HG03354 (cell line): ENCODE results near the gene RAMP2.
"Not testable (repeated sequence)": the region's sequence is repeated elsewhere in the genome, so short reads cannot be mapped to it uniquely, and the experiment has no call there.

ENCODE experiments used
- ATAC-seq: cut with Tn5 transposase; IDR thresholded peaks from one replicate; pipeline ENCODE4 v1.9.1; 2021; ENCODE audit warnings: mild to moderate bottlenecking; ENCODE audit not compliant: unreplicated experiment, poor library complexity, severe bottlenecking

RAMP2 gene

DNA sequence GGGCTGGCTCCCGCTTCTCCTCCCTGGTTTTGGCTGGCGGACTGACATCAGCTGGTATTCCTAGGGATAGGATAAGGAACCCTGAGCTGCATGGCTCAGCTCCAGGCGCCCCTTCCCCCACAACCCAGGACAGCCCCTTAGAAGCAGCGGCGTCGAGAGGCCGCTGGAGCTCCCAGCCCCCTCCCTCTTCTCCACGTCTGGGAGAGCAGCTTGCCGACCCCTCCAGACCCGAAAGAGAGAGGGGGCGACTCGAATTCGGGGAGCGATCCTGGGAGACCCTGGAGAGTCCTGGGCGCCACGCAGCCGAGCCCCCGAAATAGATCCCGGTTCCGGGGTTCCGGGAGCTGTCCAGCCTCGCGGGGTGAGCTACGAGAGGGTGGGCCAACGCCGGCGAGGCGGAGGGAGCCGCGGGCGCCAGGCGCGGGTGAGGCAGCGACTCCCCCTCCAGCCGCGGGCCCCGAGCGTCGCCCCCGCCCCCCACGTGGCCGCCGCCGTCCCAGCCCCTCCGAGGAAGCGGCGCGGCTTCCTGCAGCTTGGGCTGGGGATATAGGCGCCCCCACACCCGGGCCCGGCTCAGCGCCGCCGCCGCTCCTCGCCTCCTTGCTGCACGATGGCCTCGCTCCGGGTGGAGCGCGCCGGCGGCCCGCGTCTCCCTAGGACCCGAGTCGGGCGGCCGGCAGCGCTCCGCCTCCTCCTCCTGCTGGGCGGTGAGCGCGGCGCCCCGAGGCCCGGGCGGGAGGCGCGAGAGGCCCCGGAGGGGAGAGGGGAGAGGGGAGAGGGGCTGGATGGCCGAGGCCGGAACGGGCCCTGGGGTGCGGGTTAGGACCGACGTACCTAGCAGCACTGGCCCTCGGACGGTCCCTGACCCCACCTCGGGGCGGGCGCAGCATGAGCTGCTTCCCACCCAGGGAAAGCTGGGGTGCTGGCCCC lies at the start of gene RAMP2:
Gene RAMP2, plus strand, starts transcription at position 576 of the 930 bp plus-strand sequence. Its CDS starts 35 bp downstream, at position 611.
- no peak for ATAC-seq

DNA sequence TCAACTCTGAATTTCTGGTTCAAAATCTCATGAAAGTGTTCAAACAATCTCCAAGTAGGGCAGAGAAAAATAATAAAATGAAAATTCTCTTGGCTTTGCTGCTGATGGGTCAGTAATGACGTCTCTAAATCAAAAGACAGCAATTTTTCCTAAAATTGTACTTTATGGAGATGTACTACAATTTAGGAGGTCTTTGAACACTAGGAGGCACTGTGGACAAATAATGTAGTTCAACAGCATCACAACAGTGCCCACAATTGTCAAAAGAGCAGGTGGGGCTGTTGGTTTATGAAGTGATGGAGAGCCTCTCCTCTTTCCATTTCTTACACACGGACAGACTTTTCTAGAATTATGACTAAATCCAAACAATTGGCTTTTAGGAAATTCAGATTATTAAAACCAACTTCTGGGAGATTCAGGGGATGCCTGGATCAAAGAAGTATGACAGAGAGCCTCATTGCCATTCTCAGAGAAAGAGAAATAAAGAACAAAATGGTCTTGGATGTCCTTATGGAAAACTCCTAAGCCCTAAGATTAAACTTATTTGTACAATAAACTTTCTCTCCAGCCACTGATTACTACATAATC lies 39.9 kb upstream of the RAMP2 start:
- no peak for ATAC-seq

DNA sequence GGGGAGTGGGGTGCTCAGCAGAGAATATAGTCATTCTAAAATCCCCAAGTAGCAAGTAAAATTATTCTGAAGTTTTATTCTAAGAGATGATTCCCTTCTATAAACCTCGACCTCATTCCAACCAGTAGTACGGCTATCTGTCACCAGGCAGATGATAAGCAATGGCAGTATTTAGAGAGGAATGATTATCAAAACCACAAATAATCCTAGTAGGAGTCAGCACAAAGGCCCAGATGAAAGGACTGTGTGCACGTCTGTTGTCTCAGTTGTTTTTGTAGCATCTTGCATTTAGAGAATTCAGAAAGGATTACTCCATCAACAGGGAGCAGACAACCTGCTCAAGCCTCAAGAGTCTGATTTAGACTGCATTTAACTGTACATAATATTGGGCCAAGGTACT lies 37.4 kb upstream of the RAMP2 start:
- no peak for ATAC-seq

DNA sequence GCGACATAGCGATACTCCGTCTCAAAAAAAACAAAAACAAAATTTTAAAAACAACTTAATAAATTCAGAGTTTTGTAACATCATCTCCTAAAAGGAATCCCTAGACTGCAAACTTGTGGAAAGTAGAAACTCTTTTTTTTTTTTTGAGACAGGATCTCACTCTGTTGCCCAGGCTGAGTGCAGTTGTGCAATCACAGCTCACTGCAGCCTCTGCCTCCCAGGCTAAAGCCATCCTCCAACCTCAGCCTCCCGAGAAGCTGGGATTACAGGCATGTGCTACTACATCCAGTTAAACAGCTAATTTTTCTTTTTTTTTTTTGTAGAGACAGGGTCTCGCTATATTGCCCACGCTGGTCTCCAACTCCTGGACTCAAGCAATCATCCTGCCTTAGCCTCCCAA lies 35.9 kb upstream of the RAMP2 start:
- ATAC-seq = no peak

GRCh38 chr17:42740699-42741098 lies 20.3 kb upstream of the RAMP2 start:
- ATAC-seq = no peak

GRCh38 chr17:42742916-42743315 lies 18.1 kb upstream of the RAMP2 start:
- not testable (repeated sequence) for ATAC-seq

DNA sequence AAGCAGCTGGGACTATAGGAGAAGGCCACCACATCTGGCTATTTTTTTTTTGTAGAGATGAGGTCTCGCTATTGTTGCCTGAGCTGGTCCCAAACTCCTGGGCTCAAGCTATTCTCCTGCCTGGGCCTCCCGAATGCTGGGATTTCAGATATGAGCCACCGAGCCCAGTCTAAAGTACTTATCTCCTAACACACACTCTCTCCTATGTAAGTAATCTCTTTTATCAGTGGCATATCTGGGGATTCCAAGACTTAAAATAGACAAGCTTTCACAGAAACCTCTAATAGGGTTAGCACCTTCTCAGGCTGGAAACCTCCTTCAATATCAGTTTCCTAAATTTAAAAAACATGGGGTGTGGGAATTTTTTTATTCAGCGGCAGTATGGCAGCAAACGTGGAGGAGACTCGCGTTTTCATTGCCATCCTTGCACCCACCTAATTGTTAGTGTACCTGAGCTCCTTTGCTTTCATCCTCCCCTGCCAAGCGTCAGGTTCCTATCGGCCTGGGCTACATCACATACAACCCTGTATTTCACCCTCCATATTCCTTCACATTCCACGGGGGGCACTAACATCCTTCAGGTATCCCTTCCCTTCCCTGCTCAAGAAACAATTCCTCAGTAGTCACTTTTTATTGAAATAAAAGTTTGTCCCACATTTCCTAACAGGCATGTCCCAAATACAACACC lies 17.3 kb upstream of the RAMP2 start:
- no peak for ATAC-seq

- peak; percentile 55 for ATAC-seq
Observed at GRCh38 chr17:42744283-42744805, 16.7 kb upstream of the RAMP2 start.

GRCh38 chr17:42744806-42745617 lies 16.0 kb upstream of the RAMP2 start, which contains the start of gene EZH1:
EZH1 (minus strand) TSS chr17:42745040; CDS start chr17:42728941, 16,099 bp downstream.
- peak; percentile 85 for ATAC-seq

GRCh38 chr17:42748202-42748907 lies 12.7 kb upstream of the RAMP2 start:
- ATAC-seq = no peak

DNA sequence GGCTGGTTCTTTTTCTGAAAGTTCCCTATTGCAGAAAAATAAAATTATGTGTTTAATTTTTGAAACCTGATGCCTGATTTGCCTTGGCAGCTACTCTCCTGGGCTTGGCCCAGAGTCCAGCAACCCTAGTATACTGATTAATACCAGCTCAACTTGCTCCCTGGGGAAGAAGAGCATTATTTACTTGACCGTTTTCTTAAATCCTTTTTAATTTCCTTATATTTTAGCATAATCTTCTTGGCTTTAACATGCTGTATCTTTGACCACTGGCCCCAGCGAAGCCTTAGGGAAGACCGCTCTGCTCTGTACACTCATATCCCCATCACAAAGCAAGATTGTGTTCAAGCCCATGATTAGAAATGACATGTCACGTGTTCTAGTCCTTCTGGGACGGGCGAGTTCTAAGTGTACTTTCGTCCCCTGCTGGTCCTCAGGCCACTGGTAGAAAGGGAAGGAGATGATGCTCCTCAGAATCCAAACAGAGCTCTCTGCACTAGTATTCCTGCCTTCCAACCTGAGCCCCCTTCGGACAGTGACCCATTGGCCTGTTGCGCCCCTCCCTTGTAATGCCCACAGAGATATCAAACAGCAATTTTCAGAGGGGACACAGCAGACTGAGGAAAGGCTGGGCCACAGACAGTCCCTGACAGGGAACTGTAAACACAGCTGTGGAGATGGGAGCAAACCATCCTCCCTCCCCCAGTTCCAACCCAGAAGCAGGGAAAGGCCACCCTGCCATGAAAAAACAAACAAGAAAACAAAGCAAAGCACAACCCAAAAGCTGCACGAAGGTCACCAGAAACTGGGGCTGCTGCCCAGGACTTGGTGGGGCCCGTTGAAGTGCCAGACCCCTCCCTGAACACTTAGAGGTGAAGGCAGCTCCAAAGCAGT lies 11.9 kb upstream of the RAMP2 start:
- no peak for ATAC-seq

- no peak for ATAC-seq
Observed at GRCh38 chr17:42750739-42751344, 10.2 kb upstream of the RAMP2 start.

DNA sequence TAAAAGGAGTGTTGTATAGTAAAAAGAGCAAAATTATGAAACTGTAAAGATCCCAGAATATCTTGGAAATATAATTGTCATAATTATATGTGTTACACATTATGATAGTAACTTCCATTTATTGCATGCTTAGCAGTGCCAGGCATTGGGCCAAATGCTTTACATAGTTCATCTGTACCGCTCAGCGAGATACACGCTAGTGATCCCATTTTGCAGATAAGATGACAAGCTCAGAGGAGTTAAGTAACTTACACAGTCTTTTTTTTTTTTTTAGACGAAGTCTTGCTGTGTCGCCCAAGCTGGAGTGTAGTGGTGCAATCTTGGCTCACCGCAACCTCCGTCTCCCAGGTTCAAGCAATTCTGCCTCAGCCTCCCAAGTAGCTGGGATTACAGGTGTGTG lies 9.4 kb upstream of the RAMP2 start:
- ATAC-seq = no peak

- no peak for ATAC-seq
Observed at GRCh38 chr17:42754782-42755181, 6.2 kb upstream of the RAMP2 start.

DNA sequence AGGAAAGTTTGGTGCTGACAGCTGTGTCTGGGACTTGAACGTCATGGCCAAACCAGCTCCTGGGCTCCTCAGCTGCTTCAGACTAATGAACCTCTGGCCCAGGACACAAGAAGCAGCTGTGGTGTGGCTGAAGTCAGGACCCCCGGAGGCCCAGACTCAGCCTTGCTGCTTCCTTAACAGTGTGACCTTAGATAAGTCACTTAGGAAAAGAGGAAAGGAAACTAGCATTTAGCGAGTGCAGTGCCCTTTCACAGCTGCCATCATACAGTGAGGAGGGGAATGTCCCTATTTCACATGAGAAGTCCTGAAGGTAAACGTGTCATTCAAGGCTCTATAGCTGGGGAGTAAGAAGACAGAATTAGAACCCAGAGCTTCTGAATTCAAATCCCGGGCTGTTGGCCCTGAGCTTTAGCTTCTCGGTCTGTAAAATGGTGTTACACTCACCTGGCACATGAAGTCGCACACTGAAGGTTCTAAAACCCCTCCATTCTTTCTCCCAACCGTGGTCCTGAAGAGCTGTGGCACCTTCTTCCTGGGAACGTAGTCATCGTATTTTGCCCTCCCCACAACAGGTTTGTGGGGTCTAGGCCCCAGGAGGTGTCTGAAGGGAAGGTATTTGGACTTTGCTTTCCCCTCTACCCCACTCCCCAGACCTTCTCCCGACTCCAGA lies 910 bp upstream of the RAMP2 start:
- ATAC-seq = no peak

GRCh38 chr17:42761638-42762037 lies 611 bp downstream of the RAMP2 start:
- ATAC-seq = no peak

- ATAC-seq = no peak
Observed at GRCh38 chr17:42766124-42766523, 5.1 kb downstream of the RAMP2 start.
